ENCODE measurements around the gene LRRC18. TPM values are rescaled to one million over a fixed set of nuclear protein-coding genes. Genes with fewer than 3 reads are reported as not detected.

LRRC18 gene
- total RNA-seq, 2 experiments from 2014 or later: not detected

DNA sequence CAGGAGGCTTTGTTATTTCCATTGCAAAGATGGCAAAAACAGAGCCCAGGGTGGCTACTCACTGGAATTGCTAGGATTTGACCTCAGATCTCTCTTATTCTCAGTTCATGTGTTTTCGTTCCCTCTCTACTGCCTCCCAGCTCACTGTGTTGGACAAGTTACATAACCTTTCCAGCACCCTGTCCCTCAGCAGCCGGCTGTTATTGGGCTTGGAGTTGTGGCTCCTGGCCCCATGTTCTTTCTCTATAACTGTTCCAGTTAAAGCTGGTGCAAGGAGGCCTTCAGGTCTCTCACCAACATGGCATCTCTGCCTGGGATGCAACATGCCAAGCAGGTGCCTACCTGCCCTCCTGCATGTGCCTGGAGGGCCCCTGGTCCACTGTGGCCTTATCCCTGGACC, 56.8 kb downstream of the LRRC18 start:
- Mint-ChIP-seq H3K4me1 (ENCODE audit: low read depth) (no peaks in the 10 kb centered on the region), H3K36me3 (ENCODE audit: low read depth) (no peaks in the 10 kb centered on the region), H3K9me3 (no peaks in the 10 kb centered on the region), H3K27me3 (no peaks in the 10 kb centered on the region), H3K4me3 (no peak overlapping the region), H3K27ac (no peak overlapping the region)
- Histone ChIP-seq H3K27me3 (ENCODE audit: control insufficient read depth in 1 of 2, insufficient read depth in 2 of 2, low read length in 2 of 2) (no peaks in the 10 kb centered on the region), H3K36me3 (ENCODE audit: insufficient read depth, low read length) (no peaks in the 10 kb centered on the region), H3K9me3 (ENCODE audit: control insufficient read depth in 1 of 2, insufficient read depth in 1 of 2, low read length in 2 of 2) (peaks cover 0 to 3% of the 10 kb centered on the region in 2 experiments), H3K4me1 (ENCODE audit: insufficient read depth, low read length) (no peaks in the 10 kb centered on the region), H3K27ac (ENCODE audit: low read depth in 1 of 2, low read length in 2 of 2) (no peak overlapping the region), H3K4me3 (ENCODE audit: low read length) (no peak overlapping the region)
- intact Hi-C loops (cut with DNase I, micrococcal nuclease): no loop called here
- TF ChIP-seq, protein P1, sequence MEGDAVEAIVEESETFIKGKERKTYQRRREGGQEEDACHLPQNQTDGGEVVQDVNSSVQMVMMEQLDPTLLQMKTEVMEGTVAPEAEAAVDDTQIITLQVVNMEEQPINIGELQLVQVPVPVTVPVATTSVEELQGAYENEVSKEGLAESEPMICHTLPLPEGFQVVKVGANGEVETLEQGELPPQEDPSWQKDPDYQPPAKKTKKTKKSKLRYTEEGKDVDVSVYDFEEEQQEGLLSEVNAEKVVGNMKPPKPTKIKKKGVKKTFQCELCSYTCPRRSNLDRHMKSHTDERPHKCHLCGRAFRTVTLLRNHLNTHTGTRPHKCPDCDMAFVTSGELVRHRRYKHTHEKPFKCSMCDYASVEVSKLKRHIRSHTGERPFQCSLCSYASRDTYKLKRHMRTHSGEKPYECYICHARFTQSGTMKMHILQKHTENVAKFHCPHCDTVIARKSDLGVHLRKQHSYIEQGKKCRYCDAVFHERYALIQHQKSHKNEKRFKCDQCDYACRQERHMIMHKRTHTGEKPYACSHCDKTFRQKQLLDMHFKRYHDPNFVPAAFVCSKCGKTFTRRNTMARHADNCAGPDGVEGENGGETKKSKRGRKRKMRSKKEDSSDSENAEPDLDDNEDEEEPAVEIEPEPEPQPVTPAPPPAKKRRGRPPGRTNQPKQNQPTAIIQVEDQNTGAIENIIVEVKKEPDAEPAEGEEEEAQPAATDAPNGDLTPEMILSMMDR (IDR thresholded peaks at IDR 0.05): no peak
- DNase-seq (no peak), ATAC-seq (ENCODE audit: poor library complexity) (no peak)
- CTCF ChIA-PET: no interaction called here
- POLR2A ChIA-PET: no interaction called here

GRCh38 chr10:48881937-48882336, 57.7 kb downstream of the LRRC18 start:
- Mint-ChIP-seq H3K27me3 (no peaks in the 10 kb centered on the region), H3K36me3 (ENCODE audit: low read depth) (no peaks in the 10 kb centered on the region), H3K9me3 (no peaks in the 10 kb centered on the region), H3K4me1 (ENCODE audit: low read depth) (no peaks in the 10 kb centered on the region), H3K4me3 (no peak overlapping the region), H3K27ac (no peak overlapping the region)
- Histone ChIP-seq H3K27ac (ENCODE audit: low read depth in 1 of 2, low read length in 2 of 2) (no peak overlapping the region), H3K4me1 (ENCODE audit: insufficient read depth, low read length) (no peaks in the 10 kb centered on the region), H3K9me3 (ENCODE audit: control insufficient read depth in 1 of 2, insufficient read depth in 1 of 2, low read length in 2 of 2) (peaks cover 0 to 3% of the 10 kb centered on the region in 2 experiments), H3K27me3 (ENCODE audit: control insufficient read depth in 1 of 2, insufficient read depth in 2 of 2, low read length in 2 of 2) (no peaks in the 10 kb centered on the region), H3K36me3 (ENCODE audit: insufficient read depth, low read length) (no peaks in the 10 kb centered on the region), H3K4me3 (ENCODE audit: low read length) (no peak overlapping the region)
- no peak for DNase-seq
- TF ChIP-seq, protein P1 (IDR thresholded peaks at IDR 0.05): no peak
- intact Hi-C loops (cut with DNase I, micrococcal nuclease): no loop called here
- ChIA-PET CTCF (no interaction called here), POLR2A (no interaction called here)
- no peak for ATAC-seq (ENCODE audit: poor library complexity)

DNA sequence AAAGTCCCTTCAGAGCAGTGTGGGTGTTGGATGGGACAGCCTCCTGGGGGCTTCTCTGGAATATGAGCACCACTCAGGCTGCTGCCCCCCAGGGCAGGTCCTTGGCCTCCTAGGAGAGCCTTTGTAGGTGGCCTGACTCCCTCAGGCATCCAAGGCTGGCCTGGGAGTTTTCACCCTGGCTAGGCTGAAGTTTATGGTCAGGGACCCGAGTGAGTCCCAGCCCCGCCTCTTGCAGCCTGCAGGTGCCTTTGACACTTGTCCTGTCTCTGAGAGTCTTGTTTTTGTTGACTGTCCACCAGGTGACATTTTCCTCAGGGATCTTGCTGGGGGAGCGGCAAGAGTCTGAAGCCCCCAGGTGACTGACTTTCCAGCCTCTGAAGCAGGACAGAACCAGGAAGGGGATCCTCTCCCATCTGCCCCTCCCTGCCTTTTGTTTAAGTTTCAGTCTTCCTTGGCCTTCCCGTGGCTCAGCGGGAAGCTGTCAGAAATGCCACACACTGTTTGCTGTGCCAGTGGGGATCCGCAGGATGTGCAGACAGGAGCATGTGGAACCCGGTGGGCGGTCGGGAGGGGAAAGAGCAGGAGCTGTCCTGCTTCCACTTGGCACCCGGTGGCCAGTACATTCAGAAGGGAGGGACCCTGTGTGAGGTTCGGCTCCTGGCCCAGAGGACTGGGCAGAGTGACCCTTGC, 59.5 kb downstream of the LRRC18 start:
- TF ChIP-seq, protein P1 (IDR thresholded peaks at IDR 0.05): no peak
- no peaks in the 10 kb centered on the region for H3K27me3 ChIP-seq (ENCODE audit: control insufficient read depth in 1 of 2, insufficient read depth in 2 of 2, low read length in 2 of 2)
- H3K36me3 Mint-ChIP-seq (ENCODE audit: low read depth): no peaks in the 10 kb centered on the region
- H3K27me3 Mint-ChIP-seq: no peaks in the 10 kb centered on the region
- H3K4me1 Mint-ChIP-seq (ENCODE audit: low read depth): no peaks in the 10 kb centered on the region
- no peak overlapping the region for H3K4me3 Mint-ChIP-seq
- no peaks in the 10 kb centered on the region for H3K9me3 Mint-ChIP-seq
- H3K4me3 ChIP-seq (ENCODE audit: low read length): no peak overlapping the region
- peaks cover 0 to 3% of the 10 kb centered on the region in 2 experiments for H3K9me3 ChIP-seq (ENCODE audit: control insufficient read depth in 1 of 2, insufficient read depth in 1 of 2, low read length in 2 of 2)
- ATAC-seq (ENCODE audit: poor library complexity): no peak
- intact Hi-C loops (cut with DNase I, micrococcal nuclease): no loop called here
- ChIA-PET POLR2A (no interaction called here), CTCF (no interaction called here)
- no peak overlapping the region for H3K27ac Mint-ChIP-seq
- no peaks in the 10 kb centered on the region for H3K36me3 ChIP-seq (ENCODE audit: insufficient read depth, low read length)
- no peak overlapping the region for H3K27ac ChIP-seq (ENCODE audit: low read depth in 1 of 2, low read length in 2 of 2)
- H3K4me1 ChIP-seq (ENCODE audit: insufficient read depth, low read length): no peaks in the 10 kb centered on the region
- no peak for DNase-seq

All from CD4-positive, alpha-beta T cell (primary cell).